ENCODE data around the gene ADGRD1.

The ADGRD1 gene

DNA sequence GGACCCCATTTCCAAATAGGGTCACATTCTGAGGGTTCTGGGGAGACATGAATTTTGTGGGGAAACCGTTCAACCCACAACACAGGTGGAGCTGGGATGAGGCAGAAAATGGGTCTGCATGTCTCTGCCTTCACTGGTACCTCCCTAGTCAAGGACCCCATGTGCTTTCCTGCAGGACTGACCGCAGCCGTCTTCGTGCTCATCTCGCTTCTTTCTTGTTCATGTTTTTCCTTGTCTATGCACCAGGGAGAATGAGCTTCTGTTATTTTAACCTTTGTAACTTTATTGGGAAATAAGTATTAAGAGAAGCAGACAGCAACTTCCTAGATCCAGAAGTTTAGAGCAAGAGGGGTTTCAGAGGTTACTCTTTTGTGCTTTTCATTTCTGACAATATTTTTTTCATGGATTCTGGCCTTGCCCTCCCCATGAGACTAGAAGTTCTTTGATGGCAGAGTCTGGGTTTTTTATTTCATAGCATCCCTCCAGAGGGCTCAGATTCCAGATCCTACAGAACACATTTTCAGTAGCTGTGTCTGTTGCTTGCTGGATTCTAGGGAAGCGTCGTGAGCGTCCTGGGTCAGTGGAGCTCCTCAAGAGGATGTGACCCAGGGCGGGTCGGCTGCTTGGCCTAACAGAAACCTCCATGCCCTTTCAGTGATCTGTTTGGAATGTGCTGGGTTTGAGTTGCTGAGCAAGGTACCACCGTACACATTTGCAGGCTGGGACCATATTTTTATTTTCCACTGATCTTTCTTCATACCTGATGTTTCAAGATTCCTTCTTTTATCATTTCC is 104.2 kb downstream of the ADGRD1 start:
- TF ChIP-seq, protein P1, sequence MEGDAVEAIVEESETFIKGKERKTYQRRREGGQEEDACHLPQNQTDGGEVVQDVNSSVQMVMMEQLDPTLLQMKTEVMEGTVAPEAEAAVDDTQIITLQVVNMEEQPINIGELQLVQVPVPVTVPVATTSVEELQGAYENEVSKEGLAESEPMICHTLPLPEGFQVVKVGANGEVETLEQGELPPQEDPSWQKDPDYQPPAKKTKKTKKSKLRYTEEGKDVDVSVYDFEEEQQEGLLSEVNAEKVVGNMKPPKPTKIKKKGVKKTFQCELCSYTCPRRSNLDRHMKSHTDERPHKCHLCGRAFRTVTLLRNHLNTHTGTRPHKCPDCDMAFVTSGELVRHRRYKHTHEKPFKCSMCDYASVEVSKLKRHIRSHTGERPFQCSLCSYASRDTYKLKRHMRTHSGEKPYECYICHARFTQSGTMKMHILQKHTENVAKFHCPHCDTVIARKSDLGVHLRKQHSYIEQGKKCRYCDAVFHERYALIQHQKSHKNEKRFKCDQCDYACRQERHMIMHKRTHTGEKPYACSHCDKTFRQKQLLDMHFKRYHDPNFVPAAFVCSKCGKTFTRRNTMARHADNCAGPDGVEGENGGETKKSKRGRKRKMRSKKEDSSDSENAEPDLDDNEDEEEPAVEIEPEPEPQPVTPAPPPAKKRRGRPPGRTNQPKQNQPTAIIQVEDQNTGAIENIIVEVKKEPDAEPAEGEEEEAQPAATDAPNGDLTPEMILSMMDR (IDR thresholded peaks at IDR 0.05; ENCODE audit: low read depth, low read length), result no peak
- H3K4me3 ChIP-seq (replicated peaks in 1 of 2; ENCODE audit: low read depth in 2 of 2, low read length in 2 of 2), result no peak overlapping the region
- DNase-seq (ENCODE audit: low read depth in 2 of 2), result no peak

DNA sequence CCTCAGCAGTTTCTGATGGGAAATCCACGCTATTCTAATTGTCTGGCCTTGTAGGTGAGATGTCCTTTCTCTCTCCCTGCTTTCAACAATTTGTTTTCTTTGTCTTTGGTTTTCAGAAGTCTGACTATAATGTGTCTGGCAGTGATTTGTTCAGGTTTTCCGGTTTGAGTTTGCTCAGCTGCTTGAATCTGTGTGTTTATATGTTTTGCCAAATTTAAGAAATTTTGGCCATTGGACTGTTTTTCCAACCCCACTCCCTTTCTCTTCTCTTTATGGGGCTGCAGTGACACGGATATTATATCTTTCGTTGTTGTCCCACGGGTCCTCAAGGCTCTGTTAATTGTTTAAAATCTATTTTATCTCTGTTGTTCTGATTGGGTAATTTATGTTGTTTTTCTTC is 105.0 kb downstream of the ADGRD1 start:
- TF ChIP-seq, protein P1 (IDR thresholded peaks at IDR 0.05; ENCODE audit: low read depth, low read length), result no peak
- no peak overlapping the region for H3K4me3 ChIP-seq (replicated peaks in 1 of 2; ENCODE audit: low read depth in 2 of 2, low read length in 2 of 2)
- no peak for DNase-seq (ENCODE audit: low read depth in 2 of 2)

DNA sequence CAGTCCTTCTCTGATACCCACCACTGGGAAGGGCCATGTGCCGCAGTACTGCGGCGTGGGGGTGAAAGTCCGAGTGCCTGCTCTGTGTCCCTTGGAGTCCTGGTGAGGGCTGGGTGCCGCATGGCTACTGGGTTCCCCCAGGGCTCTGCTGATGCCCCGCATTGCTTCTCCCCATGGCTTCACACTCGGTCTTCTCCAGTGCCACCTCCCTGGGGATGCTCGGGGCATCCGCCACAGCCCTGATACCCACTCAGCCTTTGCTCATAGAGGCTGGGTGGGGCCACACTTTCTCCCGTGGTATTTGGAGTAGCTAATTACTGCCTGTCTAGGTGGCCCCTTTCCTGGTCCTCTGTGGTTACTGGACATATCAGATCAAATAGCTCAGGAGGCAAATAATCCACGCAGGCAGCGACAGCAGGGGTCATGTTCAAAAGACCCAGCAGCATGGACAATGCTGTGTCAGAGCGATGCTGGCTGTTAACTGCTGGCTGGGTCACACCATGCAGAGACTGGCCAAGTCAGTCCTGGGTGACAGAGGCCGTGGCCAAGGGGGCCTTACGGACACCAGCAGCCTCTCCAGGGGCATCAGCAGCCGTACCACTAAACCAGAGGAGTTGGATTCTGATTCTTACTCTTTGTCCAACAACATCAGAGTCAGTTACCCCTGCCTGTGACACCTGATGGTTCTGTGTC is 106.5 kb downstream of the ADGRD1 start:
- no peak for DNase-seq (ENCODE audit: low read depth in 2 of 2)
- no peak overlapping the region for H3K4me3 ChIP-seq (replicated peaks in 1 of 2; ENCODE audit: low read depth in 2 of 2, low read length in 2 of 2)
- TF ChIP-seq, protein P1 (IDR thresholded peaks at IDR 0.05; ENCODE audit: low read depth, low read length), result no peak

DNA sequence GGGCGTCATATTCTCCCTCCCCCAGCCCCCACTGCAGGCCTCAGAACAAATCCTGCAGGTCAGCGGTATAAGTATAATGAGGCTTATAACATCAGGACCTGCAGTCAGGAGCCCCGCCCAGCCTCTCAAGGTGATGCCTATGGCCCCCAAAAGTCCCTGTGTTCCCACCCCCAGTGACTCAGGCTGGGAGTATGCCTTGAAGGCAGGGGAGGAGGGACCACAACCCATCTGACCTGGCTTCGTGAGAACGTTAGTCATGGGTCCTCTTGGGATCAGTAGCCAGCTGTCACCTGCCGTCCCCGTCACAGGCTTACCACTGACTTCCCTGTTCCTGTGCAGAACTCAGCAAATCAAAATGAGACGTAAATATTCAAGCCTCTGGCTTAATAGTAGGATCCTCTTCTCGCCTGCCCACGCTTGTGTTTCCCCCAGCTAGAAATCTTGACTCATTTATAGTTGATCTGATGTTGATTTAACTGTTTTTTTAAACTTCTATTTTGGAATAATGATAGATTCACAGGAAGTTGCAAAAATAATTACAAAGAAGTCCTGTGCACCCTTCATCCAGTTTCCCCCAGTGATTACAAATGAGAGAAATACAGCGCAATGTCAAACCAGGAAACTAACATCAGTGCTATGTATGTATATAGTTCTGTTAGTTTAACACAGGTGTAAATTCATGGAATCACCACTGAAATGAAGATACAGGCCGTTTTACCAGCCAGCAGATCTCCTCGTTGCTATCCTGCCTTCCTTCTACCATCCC is 107.5 kb downstream of the ADGRD1 start:
- no peak overlapping the region for H3K4me3 ChIP-seq (replicated peaks in 1 of 2; ENCODE audit: low read depth in 2 of 2, low read length in 2 of 2)
- TF ChIP-seq, protein P1 (IDR thresholded peaks at IDR 0.05; ENCODE audit: low read depth, low read length), result no peak
- no peak for DNase-seq (ENCODE audit: low read depth in 2 of 2)

DNA sequence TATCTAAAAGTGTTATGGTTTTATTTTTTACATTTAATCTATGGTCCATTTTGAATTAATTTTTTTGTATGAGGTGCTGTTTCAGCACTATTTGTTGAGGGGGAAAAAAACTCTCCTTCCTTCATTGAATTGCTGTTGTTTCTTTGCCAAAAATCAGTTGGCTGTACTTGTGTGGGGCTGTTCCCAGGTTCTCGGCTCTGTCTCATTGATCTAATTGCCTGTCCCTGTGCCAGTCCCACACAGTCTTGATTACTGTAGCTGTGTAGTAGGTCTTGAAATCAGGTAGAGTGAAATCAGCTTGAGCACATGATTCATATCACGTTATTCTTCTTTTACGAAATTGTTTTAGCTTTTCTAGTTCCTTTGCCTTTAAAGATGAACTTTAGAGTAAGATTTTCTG is 109.7 kb downstream of the ADGRD1 start:
- TF ChIP-seq, protein P1 (IDR thresholded peaks at IDR 0.05; ENCODE audit: low read depth, low read length), result no peak
- no peak overlapping the region for H3K4me3 ChIP-seq (replicated peaks in 1 of 2; ENCODE audit: low read depth in 2 of 2, low read length in 2 of 2)
- no peak for DNase-seq (ENCODE audit: low read depth in 2 of 2)

DNA sequence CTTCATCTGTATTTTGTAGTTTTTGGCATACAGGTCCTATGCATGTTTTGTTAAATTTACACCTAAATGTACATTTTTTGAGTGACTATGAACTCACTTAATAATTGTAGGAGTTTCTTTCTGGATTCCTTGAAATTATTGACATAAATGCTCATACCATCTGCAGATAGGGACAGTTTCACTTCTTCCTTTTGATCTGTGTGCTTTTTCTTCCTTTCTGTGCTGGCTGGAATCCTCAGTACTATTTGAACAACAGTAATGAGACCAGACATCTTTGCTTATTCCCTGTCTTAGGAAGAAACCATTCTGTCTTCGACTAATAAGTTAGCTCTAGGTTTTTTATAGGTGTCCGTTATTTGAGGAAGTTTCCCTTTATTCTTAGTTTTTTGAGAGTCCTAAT is 110.3 kb downstream of the ADGRD1 start:
- H3K4me3 ChIP-seq (replicated peaks in 1 of 2; ENCODE audit: low read depth in 2 of 2, low read length in 2 of 2), result no peak overlapping the region
- DNase-seq (ENCODE audit: low read depth in 2 of 2), result no peak
- TF ChIP-seq, protein P1 (IDR thresholded peaks at IDR 0.05; ENCODE audit: low read depth, low read length), result no peak

Measured in cardiac fibroblast (primary cell).